Ishikawa (cell line): ENCODE data around the gene PIK3C2B.

ENCODE experiments used
- CEBPB ChIP-seq: IDR thresholded peaks from 2 replicates; pipeline ENCODE4 v1.6.1; 2012
- CREB1 ChIP-seq: IDR thresholded peaks from 2 replicates; pipeline ENCODE4 v1.6.1; 2012; ENCODE audit warnings: low read depth
- EGR1 ChIP-seq: IDR thresholded peaks from 2 replicates; pipeline ENCODE4 v1.6.1; 2012
- EP300 ChIP-seq: IDR thresholded peaks from 2 replicates; pipeline ENCODE4 v1.6.1; 2012; ENCODE audit warnings: borderline replicate concordance
- FOXM1 ChIP-seq: IDR thresholded peaks from 2 replicates; pipeline ENCODE4 v1.6.1; 2012; ENCODE audit warnings: low read depth, borderline replicate concordance
- NFIC ChIP-seq: IDR thresholded peaks from 2 replicates; pipeline ENCODE4 v1.6.1; 2012
- RAD21 ChIP-seq: IDR thresholded peaks from 2 replicates; pipeline ENCODE4 v1.6.1; 2012; ENCODE audit warnings: low read depth
- TAF1 ChIP-seq: IDR thresholded peaks from 2 replicates; pipeline ENCODE4 v1.6.1; 2012; ENCODE audit warnings: low read depth, mild to moderate bottlenecking
- TCF12 ChIP-seq: IDR thresholded peaks from 2 replicates; pipeline ENCODE4 v1.6.1; 2012; ENCODE audit warnings: low read depth
- TEAD4 ChIP-seq: IDR thresholded peaks from 2 replicates; pipeline ENCODE4 v1.6.1; 2012
- YY1 ChIP-seq: IDR thresholded peaks from 2 replicates; pipeline ENCODE4 v1.6.1; 2012; ENCODE audit warnings: low read depth
- ZBTB7A ChIP-seq: IDR thresholded peaks from 2 replicates; pipeline ENCODE4 v1.6.1; 2012; ENCODE audit warnings: low read depth
- TF ChIP-seq, protein P1 (sequence below): IDR thresholded peaks from 2 replicates; pipeline ENCODE4 v1.6.1; 2012
- TF ChIP-seq, protein P2 (sequence below): IDR thresholded peaks from 2 replicates; pipeline ENCODE4 v1.6.1; 2012; ENCODE audit warnings: low read depth, mild to moderate bottlenecking
- TF ChIP-seq, protein P3 (sequence below): IDR thresholded peaks from 2 replicates; pipeline ENCODE4 v1.6.1; 2012

PIK3C2B gene

DNA sequence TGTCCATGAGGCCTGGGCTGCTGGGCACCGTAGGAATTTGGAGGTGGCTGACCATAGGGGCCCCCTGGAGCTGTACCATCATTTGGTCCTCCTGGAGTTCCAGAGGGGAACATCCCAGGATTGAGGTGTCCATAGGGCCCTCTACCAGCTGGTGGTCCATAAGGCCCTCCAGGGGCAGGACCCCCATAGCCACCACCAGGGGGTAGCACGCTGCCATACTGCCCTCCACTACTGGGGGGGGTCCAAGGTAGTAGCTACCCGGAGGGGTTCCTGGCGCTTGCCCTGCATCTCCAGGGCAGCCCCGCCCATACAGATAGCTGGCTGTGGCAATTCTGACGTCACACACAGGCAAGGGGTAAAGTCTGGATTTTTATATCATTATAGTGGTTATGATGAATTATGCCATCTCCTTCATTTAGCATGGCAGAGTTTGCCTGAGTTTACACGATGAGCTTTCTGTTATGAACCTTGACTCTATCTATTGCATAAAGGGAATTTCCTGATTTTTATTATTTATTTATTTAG lies 34.8 kb upstream of the PIK3C2B start:
- TF ChIP-seq, protein P1, sequence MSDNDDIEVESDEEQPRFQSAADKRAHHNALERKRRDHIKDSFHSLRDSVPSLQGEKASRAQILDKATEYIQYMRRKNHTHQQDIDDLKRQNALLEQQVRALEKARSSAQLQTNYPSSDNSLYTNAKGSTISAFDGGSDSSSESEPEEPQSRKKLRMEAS = no peak
- TF ChIP-seq NFIC = no peak
- TF ChIP-seq, protein P2, sequence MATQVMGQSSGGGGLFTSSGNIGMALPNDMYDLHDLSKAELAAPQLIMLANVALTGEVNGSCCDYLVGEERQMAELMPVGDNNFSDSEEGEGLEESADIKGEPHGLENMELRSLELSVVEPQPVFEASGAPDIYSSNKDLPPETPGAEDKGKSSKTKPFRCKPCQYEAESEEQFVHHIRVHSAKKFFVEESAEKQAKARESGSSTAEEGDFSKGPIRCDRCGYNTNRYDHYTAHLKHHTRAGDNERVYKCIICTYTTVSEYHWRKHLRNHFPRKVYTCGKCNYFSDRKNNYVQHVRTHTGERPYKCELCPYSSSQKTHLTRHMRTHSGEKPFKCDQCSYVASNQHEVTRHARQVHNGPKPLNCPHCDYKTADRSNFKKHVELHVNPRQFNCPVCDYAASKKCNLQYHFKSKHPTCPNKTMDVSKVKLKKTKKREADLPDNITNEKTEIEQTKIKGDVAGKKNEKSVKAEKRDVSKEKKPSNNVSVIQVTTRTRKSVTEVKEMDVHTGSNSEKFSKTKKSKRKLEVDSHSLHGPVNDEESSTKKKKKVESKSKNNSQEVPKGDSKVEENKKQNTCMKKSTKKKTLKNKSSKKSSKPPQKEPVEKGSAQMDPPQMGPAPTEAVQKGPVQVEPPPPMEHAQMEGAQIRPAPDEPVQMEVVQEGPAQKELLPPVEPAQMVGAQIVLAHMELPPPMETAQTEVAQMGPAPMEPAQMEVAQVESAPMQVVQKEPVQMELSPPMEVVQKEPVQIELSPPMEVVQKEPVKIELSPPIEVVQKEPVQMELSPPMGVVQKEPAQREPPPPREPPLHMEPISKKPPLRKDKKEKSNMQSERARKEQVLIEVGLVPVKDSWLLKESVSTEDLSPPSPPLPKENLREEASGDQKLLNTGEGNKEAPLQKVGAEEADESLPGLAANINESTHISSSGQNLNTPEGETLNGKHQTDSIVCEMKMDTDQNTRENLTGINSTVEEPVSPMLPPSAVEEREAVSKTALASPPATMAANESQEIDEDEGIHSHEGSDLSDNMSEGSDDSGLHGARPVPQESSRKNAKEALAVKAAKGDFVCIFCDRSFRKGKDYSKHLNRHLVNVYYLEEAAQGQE = no peak
- no peak for TF ChIP-seq EGR1
- no peak for TF ChIP-seq ZBTB7A
- TF ChIP-seq CEBPB = no peak
- TF ChIP-seq YY1 = no peak
- no peak for TF ChIP-seq FOXM1

DNA sequence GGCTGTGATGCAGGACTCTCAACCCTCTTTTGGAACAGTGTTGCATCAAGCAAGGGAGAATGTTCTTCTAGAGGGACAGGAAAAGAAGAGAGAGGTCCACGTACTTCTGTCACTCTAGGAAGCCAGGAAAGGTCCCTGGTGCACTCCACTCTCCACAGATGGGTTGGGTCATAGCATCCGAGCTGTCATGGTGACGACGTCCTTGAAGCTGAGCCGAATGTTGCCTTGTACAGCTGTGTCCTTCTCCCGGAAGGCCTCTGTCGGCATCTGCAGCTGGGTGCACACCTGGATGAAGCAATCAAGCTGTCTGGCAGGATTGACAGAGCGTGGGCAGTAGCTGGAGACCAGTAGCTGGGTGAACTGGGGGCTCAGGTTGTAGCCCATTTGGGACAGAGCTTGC lies 34.1 kb upstream of the PIK3C2B start:
- TF ChIP-seq RAD21 (no peak), FOXM1 (no peak), TAF1 (no peak), EGR1 (no peak), TEAD4 (no peak), ZBTB7A (no peak), EP300 (no peak), YY1 (no peak), TCF12 (no peak), NFIC (no peak), CREB1 (no peak), CEBPB (no peak)
- TF ChIP-seq, protein P3, sequence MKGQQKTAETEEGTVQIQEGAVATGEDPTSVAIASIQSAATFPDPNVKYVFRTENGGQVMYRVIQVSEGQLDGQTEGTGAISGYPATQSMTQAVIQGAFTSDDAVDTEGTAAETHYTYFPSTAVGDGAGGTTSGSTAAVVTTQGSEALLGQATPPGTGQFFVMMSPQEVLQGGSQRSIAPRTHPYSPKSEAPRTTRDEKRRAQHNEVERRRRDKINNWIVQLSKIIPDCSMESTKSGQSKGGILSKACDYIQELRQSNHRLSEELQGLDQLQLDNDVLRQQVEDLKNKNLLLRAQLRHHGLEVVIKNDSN = no peak
- TF ChIP-seq, protein P1 = no peak
- TF ChIP-seq, protein P2 = no peak

DNA sequence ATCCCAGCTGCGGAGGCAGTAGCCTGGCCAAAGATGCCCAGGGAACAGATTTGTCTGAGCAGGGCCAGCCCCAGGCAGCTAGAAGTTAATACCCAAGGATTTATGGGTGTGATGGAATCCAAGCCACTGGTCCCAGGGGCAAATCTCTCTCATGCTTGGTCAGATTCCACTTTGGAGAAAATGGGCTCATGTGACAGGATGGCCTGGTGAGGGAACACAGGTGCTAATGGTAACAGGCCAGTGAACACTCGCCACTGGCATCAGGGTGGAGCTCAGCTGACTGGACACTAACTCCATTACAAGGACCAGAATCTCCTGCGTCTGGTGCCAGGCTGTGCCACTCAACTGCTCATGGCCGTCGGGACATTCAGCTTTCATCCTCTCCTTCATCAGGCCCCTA lies 33.6 kb upstream of the PIK3C2B start:
- TF ChIP-seq TCF12 = no peak
- TF ChIP-seq, protein P1 = no peak

DNA sequence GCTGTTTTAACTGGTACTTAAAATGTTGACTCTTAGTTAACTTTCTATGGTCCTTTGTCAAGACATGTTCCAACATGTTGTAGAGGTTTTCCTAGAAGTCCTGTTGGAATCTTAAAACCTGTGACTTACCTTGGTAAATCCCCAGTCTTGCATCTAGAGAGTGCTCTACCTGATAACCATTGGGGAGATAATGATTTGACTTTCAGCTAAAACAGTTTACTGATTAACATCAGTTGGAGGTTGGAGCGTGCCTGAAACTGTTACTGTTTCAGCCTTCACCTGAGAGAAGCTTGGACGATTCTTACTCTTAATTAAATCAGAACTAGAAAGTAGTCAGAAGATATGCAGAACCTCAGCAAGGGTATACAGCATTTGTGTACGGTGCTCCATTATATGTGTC lies 30.4 kb upstream of the PIK3C2B start:
- TF ChIP-seq, protein P2 = no peak
- no peak for TF ChIP-seq TEAD4
- no peak for TF ChIP-seq TAF1
- TF ChIP-seq CEBPB = no peak
- no peak for TF ChIP-seq EGR1
- TF ChIP-seq YY1 = no peak
- TF ChIP-seq NFIC = no peak
- TF ChIP-seq RAD21 = no peak
- TF ChIP-seq CREB1 = no peak
- no peak for TF ChIP-seq TCF12
- TF ChIP-seq, protein P3 = no peak
- no peak for TF ChIP-seq FOXM1
- no peak for TF ChIP-seq ZBTB7A
- TF ChIP-seq, protein P1 = no peak
- no peak for TF ChIP-seq EP300
